K562 (cell line): Measurements from ENCODE around the gene KLHDC10. TPM values are rescaled to one million over a fixed set of nuclear protein-coding genes. Genes with fewer than 3 reads are reported as not detected.

Experiments used
- CGGBP1 ChIP-seq: fragments of 250-450 bp; sonication (Bioruptor Pico); IDR thresholded peaks from 2 replicates; pipeline ENCODE4 v1.9.0; 2021; ENCODE audit warnings: mild to moderate bottlenecking
- CSDE1 ChIP-seq, 2 experiments: fragments of 450-650 bp; IDR thresholded peaks; 2 replicates each; pipeline ENCODE4 v1.6.1; 2016; ENCODE audit warnings: mild to moderate bottlenecking in 1 of 2
- E2F4 ChIP-seq: sonication (generic); formaldehyde crosslinking; IDR thresholded peaks from 2 replicates; pipeline ENCODE4 v1.8.0; 2022; ENCODE audit warnings: mild to moderate bottlenecking, low read depth, missing genetic modification reagents
- HMGN3 ChIP-seq: IDR thresholded peaks from 2 replicates; pipeline ENCODE4 v1.6.1; 2011; ENCODE audit warnings: borderline replicate concordance, low read depth, mild to moderate bottlenecking, mixed read lengths, low read length; ENCODE audit not compliant: insufficient read length; ENCODE audit errors: extremely low read depth
- NCOA2 ChIP-seq, 2 experiments: fragments of 450-650 bp; IDR thresholded peaks; 2 replicates each; pipeline ENCODE4 v1.6.1; 2018; ENCODE audit warnings: mild to moderate bottlenecking in 2 of 2, moderate library complexity in 1 of 2; ENCODE audit not compliant: partially characterized antibody in 2 of 2
- PKNOX1 ChIP-seq: fragments of 450-650 bp; IDR thresholded peaks from 2 replicates; pipeline ENCODE4 v1.6.1; 2016
- RCOR1 ChIP-seq, 2 experiments: IDR thresholded peaks; 2 replicates each; pipeline ENCODE4 v1.6.1; 2012; ENCODE audit warnings: low read depth in 2 of 2, low read length in 2 of 2, borderline replicate concordance in 1 of 2, improper control_type of control experiment in 1 of 2
- SMAD1 ChIP-seq: fragments of 150-350 bp; IDR thresholded peaks from 2 replicates; pipeline ENCODE4 v1.6.1; 2014; ENCODE audit warnings: low read length, low read depth; ENCODE audit not compliant: partially characterized antibody
- THRB ChIP-seq: fragments of 450-650 bp; formaldehyde crosslinking; conservative IDR thresholded peaks from 2 replicates; pipeline ENCODE4 v1.4.0; 2022; ENCODE audit warnings: mild to moderate bottlenecking, missing genetic modification characterization
- TRIM25 ChIP-seq: fragments of 450-650 bp; IDR thresholded peaks from 2 replicates; pipeline ENCODE4 v1.7.0; 2016; ENCODE audit warnings: borderline replicate concordance
- ZNF318 ChIP-seq, 2 experiments: fragments of 450-650 bp; IDR thresholded peaks; 2 replicates each; pipeline ENCODE4 v1.6.1; 2016; ENCODE audit warnings: mild to moderate bottlenecking in 2 of 2, borderline replicate concordance in 1 of 2, low read depth in 1 of 2, moderate library complexity in 1 of 2
- polyA plus RNA-seq, 8 experiments: library from polyadenylated mRNA; depleted of rRNA in 4 of 8; stranded (reverse) in 5 of 8; unstranded in 3 of 8; fragments of >200 nt; fragmentation: Nextera tagmentation in 2 of 8; fragmentation: Illumina TruSeq in 1 of 8; extraction: Ambion mirVana in 2 of 8; extraction: Trizol in 1 of 8; gene quantifications; 2 replicates each; pipeline versions ENCODE4 v1.2.1 to v1.2.3, GENCODE V29; 2011 to 2014; ENCODE audit warnings: inconsistent platforms in 1 of 8, missing spikeins in 1 of 8
- total RNA-seq, 7 experiments: library from RNA; depleted of rRNA in 6 of 7; stranded (reverse); fragments of >200 nt in 6 of 7; fragmentation: Illumina TruSeq in 2 of 7; extraction: Trizol in 2 of 7; gene quantifications; 2 replicates each; pipeline versions ENCODE4 v1.2.1 to v1.2.3, GENCODE V29; 2011 to 2021; ENCODE audit warnings: low replicate concordance in 1 of 7

The KLHDC10 gene
- total and polyA plus RNA-seq, 9 of the 15 experiments (the other 6 are each of a cell fraction or from before 2014, with no cell fraction given) = 9.8 to 80.5 (median 31.4) TPM

DNA sequence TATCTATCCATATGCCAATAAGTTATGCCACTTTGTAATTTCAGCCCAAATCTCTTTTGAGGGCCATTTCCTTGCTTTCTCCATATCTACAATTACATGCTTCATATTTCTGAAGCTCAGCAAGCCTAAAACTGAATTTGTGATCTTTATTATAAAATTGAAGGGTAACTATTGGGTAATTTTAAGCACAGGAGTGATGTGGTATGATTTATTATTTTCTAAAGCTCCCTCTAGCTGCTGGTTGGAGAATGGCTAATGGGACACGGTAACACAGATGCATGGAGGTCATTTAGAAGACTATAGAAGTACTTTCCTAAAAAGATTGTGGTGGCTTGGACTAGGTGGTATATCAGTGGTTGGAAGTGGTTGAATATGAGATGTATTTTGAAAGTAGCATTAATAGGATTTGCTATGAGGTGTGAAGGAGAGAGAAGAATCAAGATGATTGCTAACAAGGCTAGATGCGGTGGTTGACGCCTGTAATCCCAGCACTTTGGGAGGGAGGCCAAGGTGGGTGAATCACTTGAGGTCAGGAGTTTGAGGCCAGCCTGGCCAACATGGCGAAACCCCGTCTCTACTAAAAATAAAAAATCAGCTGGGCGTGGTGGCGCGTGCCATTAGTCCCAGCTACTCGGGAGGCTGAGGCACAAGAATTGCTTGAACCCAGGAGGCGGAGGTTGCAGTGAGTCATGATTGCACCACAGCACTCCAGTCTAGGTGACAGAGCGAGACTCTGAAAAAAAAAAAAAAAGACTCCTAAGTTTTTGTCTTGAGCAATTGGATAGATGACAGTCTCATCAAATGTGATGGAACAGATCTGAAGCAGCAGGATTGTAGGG is 13.9 kb downstream of the KLHDC10 start (continued):
- TF ChIP-seq PKNOX1 (peak; percentile 80), E2F4 (CRISPR knock-in tag) (no peak), THRB (CRISPR knock-in tag) (no peak), CGGBP1 (CRISPR knock-in tag) (no peak), NCOA2 (IDR thresholded peaks at IDR 0.05; ENCODE audit: partially characterized antibody in 2 of 2) (peak in 1 of 2 experiments; percentile 16), SMAD1 (no peak), HMGN3 (no peak), RCOR1 (IDR thresholded peaks at IDR 0.05; ENCODE audit: borderline replicate concordance in 1 of 2, low read depth in 2 of 2, low read length in 2 of 2) (0 out of 4 replicates have a peak, but pooled peaks of 1 of the 2 experiments have one; percentile 16), ZNF318 (IDR thresholded peaks at IDR 0.05; ENCODE audit: borderline replicate concordance in 1 of 2, low read depth in 1 of 2) (no peak), CSDE1 (IDR thresholded peaks at IDR 0.05) (no peak), TRIM25 (no peak)
